Fibroblast of skin of left quadriceps (primary cell): ENCODE results near the gene ZSCAN30.

ENCODE experiments used
- DNase-seq, 2 experiments: peaks; one replicate each; pipeline ENCODE4 v3.0.0-alpha.2; 2013; ENCODE audit warnings: low read depth in 2 of 2

ZSCAN30 gene

DNA sequence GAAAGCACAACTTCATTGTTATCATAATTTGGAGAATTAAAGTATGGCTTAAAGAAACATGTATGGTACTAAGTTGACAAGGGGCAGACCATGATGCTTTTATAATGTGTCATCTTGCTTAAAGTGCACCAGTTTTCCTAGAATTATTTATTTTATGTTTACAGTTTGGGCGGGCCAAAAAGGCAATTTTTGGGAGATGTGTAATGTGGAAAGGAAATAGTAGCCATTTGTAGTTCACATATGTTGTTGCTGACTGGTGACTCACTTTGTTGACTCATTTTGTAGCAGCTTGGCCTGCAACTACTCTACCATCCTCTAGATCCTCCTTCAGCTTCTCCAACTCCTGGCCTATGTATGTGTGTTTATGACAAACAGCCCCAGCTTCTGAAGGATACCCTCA, 7.7 kb downstream of the ZSCAN30 start:
- DNase-seq = peak; percentile 53 to 54

DNA sequence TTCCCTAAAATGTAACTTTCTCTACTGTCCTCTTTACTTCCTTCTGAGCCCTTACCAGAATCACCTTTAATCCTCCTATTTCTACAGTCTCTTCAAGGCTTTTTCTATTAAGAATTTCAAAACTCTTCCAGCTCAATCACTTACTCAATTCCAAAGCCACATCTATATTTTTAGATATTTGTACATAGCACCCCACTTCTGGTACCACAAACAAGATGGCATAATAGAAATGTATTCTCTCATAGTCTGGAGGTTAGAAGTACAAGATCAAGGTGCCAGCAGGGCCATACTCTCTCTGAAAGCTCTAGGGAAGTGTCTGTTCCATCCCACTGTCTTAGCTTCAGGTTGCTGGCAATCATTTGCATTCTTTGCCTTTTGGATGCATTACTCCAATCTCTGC, 11.1 kb downstream of the ZSCAN30 start:
- DNase-seq = no peak

DNA sequence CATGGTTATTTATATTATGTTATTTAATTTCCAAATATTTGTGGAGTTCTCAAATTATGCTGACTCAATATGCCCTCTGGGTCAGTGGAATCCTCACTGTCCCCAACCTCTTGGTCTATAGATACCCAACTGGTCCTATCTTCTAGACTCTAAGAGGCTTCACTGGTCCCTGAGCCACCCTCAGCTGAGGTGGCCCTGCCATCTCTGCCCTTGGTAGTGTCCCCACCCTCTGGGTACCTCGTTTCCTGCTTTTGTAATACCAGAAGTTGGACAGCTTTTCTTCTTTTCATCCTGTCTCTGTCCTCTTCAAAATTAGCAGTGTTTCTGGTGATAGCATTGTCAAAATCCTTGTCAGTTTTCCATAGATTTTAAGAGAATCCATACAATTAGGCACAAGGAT, 11.9 kb downstream of the ZSCAN30 start:
- no peak for DNase-seq

DNA sequence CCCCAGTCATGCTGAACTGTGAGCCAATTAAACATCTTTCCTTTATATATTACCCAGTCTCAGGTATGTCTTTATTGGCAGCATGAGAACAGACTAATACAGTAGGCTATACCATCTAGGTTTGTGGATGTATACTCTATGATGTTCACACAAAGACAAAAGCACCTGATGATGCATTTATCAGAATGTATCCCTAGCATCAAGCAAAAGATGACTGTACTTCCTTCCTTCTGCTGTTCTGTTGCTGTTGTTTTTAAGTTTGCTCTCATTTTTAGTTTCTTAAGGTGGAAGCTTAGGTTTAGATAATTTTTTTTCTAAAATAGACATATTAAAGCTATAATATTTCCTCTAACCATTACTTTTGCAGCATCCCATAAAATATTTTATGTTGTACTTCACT, 12.4 kb downstream of the ZSCAN30 start:
- DNase-seq = no peak

DNA sequence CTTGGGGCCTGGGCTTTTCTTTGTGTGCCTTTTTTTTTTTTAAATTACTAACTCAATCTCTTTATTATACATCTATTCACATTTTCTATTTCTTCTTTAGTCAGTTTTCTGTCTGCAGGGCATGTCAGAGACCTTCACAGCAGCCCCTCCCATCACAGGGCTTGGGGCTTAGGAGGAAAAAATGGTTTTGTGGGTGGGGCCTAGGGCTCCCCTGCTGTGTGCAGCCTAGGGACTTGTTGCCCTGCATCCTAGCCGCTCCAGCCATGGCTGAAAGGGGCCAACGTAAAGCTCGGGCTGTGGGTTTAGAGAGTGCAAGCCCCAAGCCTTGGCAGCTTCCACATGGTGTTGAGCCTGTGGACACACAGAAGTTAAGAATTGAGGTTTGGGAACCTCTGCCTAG, 13.8 kb downstream of the ZSCAN30 start:
- DNase-seq = no peak

DNA sequence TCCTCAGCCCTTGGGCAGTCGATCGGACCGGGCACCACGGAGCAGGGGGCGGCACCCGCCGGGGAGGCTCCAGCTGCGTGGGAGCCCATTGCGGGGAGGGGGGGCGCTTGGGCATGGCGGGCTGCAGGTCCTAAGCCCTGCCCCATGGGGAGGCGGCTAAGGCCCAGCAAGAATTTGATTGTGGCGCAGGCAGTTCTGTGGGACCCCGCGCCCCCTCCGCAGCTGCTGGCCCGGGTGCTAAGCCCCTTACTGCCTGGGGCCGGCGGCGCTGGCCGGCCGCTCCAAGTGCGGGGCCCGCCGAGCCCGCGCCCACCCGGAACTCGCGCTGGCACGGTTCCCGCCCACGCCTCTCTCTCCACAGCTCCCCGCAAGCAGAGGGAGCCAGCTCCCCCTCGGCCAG, 18.4 kb downstream of the ZSCAN30 start:
- DNase-seq = no peak

DNA sequence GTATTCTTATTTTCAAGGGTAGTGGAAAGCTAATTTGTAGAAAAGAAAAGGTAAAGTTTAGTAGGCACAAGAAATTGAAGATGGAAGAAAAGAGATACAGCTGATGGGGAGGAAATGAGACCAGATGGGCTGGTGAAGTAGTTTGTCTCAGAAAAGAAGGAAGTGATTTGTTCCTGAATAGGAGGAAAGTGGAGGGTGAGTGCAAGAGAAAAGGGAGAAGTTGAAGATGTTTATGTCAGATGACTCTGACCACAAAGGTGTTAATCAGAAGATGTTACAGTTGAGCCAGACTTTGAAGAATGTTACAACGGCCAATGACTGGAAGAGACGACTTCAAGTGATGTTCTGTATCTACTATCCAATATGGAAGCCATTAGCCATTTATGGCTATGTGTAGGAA, 21.2 kb downstream of the ZSCAN30 start:
- no peak for DNase-seq

DNA sequence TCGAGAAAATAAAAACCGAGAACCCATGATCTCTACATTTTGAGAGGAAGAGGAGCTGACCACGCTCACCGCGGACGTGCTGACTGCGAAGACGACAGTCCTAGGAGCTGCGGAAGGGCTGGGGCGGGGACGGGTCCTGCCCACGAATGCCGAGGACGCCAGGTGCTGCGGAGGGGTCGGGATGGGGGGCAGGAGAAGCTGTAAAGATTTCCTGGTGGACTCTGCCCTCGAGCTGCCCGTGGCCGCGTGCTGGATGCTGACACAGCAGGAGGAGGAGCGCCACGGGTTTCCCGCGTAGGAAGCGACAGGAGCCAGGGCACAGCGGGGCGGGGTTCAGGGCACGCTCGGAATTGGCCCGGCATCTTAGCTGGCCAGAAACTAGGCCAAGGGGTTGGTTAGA, 22.2 kb downstream of the ZSCAN30 start:
- DNase-seq = no peak

DNA sequence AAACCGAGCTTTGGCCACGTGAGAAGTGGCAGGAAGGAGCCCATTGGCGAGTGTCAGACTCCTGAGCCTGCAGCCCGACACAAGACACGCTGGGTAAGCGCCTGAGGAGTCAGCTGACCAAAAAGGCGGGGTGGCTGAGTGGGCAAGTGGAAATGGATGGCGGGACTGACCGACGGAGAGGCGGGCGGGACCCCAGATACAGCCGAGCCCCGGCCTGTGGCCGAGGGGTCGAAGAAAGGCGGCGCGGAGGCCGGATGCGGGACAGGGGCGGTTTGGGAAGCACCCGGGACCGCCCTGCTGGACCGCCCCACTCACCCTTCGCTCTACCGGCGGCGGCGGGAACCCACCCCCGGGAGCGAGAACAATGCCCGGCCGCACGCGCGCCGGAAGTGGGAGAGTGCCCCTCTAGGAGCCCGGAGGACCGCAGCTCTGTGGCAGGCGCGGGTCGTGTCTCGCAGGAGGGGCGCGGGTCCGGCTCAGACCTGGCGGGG, 22.8 kb downstream of the ZSCAN30 start:
- peak; percentile 20 to 30 for DNase-seq

DNA sequence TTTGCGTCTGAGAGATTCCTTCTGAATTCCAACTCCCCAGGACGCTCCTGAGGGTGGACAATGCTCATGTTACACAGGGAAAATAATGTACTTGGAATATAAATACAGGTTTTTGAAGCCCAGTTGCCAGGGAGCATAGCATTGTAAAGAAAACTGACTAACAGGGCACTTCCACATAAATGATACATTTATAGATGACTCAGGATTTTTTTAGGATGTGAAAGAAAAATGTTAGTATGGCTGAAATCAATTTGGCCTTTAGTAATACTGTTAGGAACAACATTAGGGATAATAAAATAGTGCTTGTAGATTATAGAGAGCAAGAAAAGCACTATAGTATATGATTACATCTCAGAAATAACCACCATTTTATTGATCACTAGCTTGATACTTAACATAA, 25.6 kb downstream of the ZSCAN30 start:
- no peak for DNase-seq

DNA sequence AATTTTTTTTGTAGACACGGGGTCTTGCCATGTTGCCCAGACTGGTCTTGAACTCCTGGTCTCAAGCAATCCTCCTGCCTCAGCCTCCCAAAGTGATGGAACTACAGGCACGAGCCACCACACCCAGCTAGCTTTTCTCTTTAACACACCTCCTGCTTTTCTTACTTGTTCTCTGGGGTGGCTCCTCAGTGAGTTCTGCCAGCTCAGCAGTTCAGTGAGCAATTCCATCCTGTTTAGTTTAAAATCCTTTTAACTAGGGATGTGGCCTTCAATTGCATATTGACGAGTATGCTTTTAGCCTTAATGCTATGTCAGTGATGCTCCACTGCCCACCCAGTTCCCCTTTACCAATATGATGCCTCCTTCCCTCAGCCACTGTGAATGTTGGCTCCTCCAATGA, 33.1 kb downstream of the ZSCAN30 start:
- DNase-seq = no peak

DNA sequence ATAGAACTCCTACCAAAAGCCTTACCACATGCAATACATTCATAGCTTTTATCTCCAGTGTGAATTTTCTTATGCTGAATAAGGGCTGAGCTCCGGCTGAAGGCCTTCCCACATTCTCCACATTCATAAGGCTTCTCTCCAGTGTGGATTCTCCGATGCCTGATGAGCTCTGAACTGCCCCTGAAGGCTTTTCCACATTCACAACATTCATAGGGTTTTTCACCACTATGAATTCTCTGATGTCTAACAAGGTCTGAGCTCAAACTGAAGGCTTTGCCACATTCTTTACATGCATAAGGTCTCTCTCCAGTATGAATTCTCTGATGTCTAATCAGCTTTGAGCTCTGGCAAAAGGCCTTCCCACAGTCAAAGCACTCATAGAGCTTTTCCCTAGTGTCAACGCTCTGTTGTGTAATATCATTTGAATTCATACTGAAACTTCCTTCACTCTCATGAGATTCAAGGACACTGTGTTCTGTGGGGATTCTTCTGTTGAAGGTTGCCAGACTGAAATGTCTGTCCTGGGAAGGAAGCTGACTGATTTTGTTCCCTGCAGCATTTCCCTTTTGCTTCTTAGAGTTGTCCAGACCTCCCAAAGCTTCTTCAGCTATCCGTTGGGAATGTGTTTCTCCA, 36.3 kb downstream of the ZSCAN30 start:
- DNase-seq = no peak

DNA sequence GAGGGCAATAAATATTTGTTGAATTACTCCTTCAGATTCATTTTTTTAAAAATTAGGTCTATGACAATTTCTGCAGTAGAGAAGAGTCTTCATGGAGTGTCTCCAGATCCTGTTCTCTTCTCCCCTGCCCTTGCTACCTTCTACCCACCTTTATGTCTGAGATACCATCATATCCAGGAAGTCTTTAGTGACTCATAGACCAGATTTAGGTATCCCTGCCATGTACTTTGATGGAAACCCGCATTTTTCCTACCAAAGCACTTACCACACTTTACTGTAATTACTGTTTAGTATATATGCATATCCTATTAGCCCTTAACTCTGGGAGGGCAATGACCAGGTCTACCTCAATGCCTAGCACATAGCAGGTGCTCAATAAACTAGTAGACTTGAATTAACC, 37.6 kb downstream of the ZSCAN30 start:
- DNase-seq = no peak

DNA sequence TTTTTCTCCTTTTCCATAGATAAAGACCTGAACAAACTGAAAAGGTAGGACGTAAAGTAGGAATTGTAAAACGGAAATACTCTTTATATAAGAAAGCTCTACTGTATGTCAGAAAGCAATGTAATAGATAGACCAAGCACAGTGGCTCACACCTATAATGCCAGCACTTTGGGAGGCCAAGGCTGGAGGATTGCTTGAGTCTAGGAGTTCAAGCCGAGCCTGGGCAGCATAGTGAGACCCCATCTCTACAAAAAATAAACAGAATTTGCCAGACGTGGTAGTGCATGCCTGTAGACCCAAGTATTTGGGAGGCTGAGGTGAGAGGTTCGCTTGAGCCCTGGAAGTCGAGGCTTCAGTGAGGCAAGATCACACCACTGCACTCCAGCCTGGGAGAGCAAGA, 41.6 kb downstream of the ZSCAN30 start:
- no peak for DNase-seq

DNA sequence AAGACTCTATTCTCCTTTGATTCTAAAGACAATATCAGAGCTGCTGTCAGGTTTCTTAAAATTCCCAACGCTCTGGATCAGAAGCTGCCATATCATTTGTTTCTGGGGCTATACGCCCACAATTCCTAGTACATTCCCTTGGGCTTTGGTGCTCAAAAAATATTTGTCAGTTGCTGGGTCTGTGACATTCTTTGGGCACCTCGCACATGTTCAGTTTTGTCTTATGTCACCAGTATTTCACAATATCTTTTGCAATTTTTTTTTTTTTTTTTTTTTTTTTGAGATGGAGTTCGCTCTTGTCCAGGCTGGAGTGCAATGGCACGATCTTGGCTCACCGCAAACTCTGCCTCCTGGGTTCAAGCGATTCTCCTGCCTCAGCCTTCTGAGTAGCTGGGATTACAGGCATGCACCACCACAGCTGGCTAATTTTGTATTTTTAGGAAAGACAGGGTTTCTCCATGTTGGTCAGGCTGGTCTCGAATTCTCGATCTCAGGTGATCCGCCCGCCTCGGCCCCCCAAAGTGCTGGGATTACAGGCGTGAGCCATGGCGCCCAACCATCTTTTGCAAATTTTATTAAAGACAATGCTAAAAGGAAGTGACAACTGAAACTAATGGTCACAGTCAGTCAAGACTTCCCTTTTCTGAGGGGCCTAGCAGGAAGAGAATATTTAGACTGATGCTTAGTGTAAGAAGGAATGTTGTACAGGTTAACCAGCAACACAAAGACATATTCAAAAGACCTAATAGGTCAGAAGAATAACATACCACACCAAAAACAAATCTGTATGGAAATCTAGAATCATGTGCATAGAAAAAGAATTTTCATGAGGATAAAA, 42.4 kb downstream of the ZSCAN30 start:
- DNase-seq = no peak

DNA sequence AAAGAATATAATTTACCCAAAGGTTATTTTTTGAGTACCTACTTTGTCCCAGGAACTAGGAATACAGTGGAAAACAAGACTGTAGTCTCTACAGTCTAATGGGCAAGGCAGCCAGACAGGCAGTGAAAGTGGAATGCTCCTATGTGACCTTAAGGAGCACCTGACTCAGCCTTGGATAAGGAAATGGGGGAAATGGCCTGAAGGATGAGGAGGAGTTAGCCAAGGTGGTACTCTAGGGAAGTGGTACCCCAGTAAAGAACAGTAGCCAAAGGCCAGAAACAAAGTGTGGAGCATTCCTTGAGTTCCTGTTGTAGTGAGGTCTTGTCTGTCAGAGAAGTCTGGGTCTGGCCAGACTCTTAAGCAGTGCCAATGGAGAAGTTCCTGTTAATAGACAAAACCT, 43.2 kb downstream of the ZSCAN30 start:
- no peak for DNase-seq

DNA sequence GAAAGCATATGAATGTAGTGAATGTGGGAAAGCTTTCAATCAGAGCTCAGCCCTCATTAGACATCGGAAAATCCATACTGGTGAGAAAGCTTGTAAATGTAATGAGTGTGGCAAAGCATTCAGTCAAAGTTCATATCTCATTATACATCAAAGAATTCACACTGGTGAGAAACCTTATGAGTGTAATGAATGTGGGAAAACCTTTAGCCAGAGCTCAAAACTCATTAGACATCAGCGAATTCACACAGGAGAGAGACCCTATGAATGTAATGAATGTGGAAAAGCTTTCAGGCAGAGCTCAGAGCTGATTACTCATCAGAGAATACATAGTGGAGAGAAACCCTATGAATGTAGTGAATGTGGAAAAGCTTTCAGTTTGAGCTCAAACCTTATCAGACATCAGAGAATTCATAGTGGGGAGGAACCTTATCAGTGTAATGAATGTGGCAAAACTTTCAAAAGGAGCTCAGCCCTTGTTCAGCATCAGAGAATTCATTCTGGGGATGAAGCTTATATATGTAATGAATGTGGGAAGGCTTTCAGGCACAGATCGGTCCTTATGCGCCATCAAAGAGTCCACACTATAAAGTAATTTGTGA, 44.2 kb downstream of the ZSCAN30 start:
- no peak for DNase-seq

DNA sequence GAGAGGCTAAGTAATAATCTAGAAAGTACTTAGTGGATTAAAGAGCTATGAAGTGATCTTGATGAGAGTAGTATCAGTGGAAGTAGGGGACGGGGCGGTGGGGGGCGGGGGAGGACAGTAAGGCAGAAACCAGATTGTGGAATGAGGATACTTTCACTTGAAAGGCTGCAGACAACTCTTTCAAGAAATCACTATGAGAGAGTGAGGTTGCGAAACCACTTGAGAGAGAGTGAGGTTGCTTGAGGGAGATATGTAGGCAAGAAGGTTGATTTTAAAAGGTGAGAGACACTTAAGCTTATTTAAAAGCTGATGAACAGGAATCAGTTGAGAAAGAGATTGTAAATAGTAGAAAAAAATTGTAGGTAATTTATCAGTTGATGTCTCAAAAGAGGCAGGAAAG, 45.4 kb downstream of the ZSCAN30 start:
- no peak for DNase-seq

DNA sequence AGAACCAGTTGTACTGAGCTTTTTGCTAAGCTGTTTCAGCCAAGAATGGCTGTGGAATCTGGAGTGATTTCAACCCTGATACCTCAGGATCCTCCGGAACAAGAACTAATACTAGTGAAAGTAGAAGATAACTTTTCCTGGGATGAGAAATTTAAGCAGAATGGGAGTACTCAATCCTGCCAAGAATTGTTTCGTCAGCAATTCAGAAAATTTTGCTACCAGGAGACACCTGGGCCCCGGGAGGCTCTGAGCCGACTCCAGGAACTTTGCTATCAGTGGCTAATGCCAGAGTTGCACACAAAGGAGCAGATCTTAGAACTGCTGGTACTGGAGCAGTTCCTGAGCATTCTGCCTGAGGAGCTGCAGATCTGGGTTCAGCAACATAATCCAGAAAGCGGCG, 47.6 kb downstream of the ZSCAN30 start:
- no peak for DNase-seq

DNA sequence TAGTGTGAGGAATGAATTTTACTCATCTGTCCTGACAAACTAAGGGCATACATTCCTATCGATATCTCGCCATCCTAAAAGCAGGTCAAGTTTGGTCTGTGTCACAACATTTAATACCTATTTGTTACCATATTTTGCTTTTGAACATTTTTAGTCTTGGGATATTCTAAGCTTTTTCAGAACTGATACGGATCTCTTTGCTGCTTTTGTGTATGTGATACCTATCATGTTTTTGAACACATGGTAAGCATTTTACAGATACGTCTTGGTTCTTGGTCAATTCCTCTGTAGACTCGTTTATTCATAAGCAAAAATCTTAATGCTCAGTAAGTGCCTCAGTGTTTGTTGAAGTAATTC, 48.6 kb downstream of the ZSCAN30 start:
- DNase-seq = no peak

DNA sequence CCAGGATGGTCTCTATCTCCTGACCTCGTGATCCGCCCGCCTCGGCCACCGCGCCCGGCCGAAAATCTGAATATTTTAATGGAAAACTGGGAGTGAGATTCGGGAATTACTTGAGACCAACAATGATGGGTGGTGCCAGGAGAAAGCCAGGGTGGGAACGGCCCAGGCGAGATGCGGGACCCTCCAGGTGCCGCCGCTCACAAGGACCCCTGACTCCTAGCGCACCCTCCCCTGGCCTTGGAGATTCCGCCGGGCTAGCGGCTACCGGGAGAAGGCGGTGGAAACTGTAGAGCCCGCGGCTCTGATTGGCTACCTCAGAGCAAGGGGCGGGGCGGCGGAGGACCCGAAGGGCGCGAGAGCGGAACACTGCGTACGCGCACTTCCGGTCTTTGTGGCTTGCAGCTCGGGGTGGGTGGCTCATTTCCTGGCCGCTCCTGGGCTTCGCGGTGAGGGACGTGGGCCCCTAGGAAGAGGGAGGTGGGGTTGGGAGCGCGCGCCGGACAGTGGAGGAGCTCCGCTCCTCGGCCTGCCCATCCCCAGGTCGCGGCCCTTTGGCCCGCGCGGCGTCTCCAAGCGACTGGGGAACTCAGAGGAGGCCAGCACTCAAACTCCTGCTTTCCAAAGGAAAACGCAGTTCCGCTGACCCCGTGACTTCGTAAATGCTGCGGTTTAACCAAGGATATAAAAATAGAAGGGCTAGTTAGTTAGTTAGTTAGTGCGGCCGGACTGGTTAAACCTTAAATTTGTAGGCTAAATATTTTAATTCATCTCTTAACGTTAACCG, 49.2 kb downstream of the ZSCAN30 start, which contains the start of gene ZNF397:
Gene ZNF397 (plus strand): TSS at position 371 of the 784 bp plus-strand sequence. CDS start 1,437 bp downstream, outside the sequence.
- DNase-seq = peak; percentile 92

DNA sequence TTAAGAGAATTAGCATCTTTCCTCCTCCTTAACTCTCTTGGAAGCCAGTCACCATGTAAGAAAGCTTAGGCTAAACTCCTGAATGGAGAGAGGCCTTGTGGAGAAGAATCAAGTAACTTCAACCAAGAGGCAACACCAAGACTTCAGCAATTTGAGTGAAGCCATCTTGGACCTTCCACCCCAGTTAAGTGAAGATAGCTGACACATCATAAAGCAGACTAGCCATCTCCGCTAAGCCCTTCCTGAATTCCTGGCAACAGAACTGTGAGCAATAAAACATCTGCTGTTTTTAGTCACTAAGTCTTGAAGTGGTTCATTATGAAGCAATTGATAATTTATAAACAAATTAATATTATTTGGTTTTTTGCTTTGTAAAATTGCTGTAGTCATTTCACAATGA, 50.7 kb downstream of the ZSCAN30 start:
- no peak for DNase-seq
